Keratinocyte (primary cell): ENCODE results near the gene AUP1. TPM values are rescaled to one million over a fixed set of nuclear protein-coding genes. Genes with fewer than 3 reads are reported as not detected.

Experiments used
- DNase-seq: peaks from one replicate; pipeline ENCODE4 v3.0.0-alpha.2; 2011; ENCODE audit warnings: low read depth, missing footprints, low spot score
- FAIRE-seq: peaks from 2 replicates; lab custom pipeline; 2011; peaks lifted over from hg19 to GRCh38; lab: Jason Lieb, UNC
- H2AFZ ChIP-seq: 2 replicates; pipeline ENCODE4 v1.6.0; 2012; ENCODE audit warnings: low read length, control low read depth, inconsistent platforms; ENCODE audit not compliant: control insufficient read depth
- H3K27ac ChIP-seq: 2 replicates; pipeline ENCODE4 v1.5.1; 2011; ENCODE audit warnings: low read length; ENCODE audit not compliant: control insufficient read depth, insufficient read depth
- H3K27me3 ChIP-seq: 3 replicates; pipeline ENCODE4 v1.6.0; 2011; ENCODE audit warnings: low read length; ENCODE audit not compliant: control insufficient read depth, insufficient read depth; ENCODE audit errors: extremely low read depth
- H3K36me3 ChIP-seq, 2 experiments: 2 replicates in 1 of 2; 3 replicates in 1 of 2; pipeline ENCODE4 v1.5.1; 2011; ENCODE audit warnings: low read length in 2 of 2, mild to moderate bottlenecking in 1 of 2; ENCODE audit not compliant: control insufficient read depth in 2 of 2, insufficient read depth in 2 of 2; ENCODE audit errors: extremely low read depth in 1 of 2
- H3K4me1 ChIP-seq: 3 replicates; pipeline ENCODE4 v1.5.1; 2011; ENCODE audit warnings: low read length; ENCODE audit not compliant: control insufficient read depth, insufficient read depth; ENCODE audit errors: extremely low read depth
- H3K4me2 ChIP-seq: 3 replicates; pipeline ENCODE4 v1.6.0; 2011; ENCODE audit warnings: low read depth, low read length; ENCODE audit not compliant: control insufficient read depth, insufficient read depth; ENCODE audit errors: extremely low read depth
- H3K4me3 ChIP-seq, 3 experiments: fragments of 200-600 bp in 1 of 3; sonication (generic) in 1 of 3; 2 replicates in 2 of 3; 3 replicates in 1 of 3; pipeline ENCODE4 v1.5.1; 2011 to 2016; ENCODE audit warnings: low read length in 3 of 3, mild to moderate bottlenecking in 3 of 3, control low read depth in 2 of 3, inconsistent platforms in 1 of 3, low read depth in 1 of 3, mixed read lengths in 1 of 3, mixed run types in 1 of 3, moderate library complexity in 1 of 3; ENCODE audit not compliant: control insufficient read depth in 2 of 3, insufficient read depth in 2 of 3; ENCODE audit errors: extremely low read depth in 1 of 3
- H3K79me2 ChIP-seq: 2 replicates; pipeline ENCODE4 v1.6.0; 2012; ENCODE audit warnings: low read length; ENCODE audit not compliant: control insufficient read depth, insufficient read depth
- H3K9ac ChIP-seq: 3 replicates; pipeline ENCODE4 v1.6.0; 2011; ENCODE audit warnings: low read length; ENCODE audit not compliant: control insufficient read depth, insufficient read depth; ENCODE audit errors: extremely low read depth
- H3K9me1 ChIP-seq: 3 replicates; pipeline ENCODE4 v1.6.0; 2011; ENCODE audit warnings: low read length; ENCODE audit not compliant: control insufficient read depth, insufficient read depth; ENCODE audit errors: extremely low read depth
- H3K9me3 ChIP-seq: 2 replicates; pipeline ENCODE4 v1.5.1; 2012; ENCODE audit warnings: low read depth, low read length; ENCODE audit not compliant: control insufficient read depth
- H4K20me1 ChIP-seq: 3 replicates; pipeline ENCODE4 v1.6.0; 2011; ENCODE audit warnings: low read length; ENCODE audit not compliant: control insufficient read depth, insufficient read depth; ENCODE audit errors: extremely low read depth
- EZH2 ChIP-seq: IDR thresholded peaks from one replicate; pipeline ENCODE4 v1.6.1; 2012; ENCODE audit warnings: inconsistent platforms, mild to moderate bottlenecking, low read length, moderate library complexity
- dilution Hi-C: fragments of 300-500 bp; cut with MboI; formaldehyde crosslinking; loops from one replicate; pipeline ENCODE4 v1.7.0; 2020; ENCODE audit warnings: low sequenced_read_pairs; ENCODE audit not compliant: extremely low pct_ligation_motif_present
- polyA plus RNA-seq, 5 experiments: library from polyadenylated mRNA; depleted of rRNA in 3 of 5; stranded (reverse) in 3 of 5; stranded (forward) in 1 of 5; unstranded in 1 of 5; fragments of >200 nt; gene quantifications; 1 replicate in 1 of 5; 2 replicates in 3 of 5; 3 replicates in 1 of 5; pipeline versions ENCODE4 v1.2.1 to v1.2.3, GENCODE V29; 2011 to 2012; ENCODE audit warnings: missing spikeins in 2 of 5, low read depth in 1 of 5, low replicate concordance in 1 of 5
- TF ChIP-seq, protein P1 (sequence below), 3 experiments: IDR thresholded peaks in 1 of 3; conservative IDR thresholded peaks in 1 of 3; optimal IDR thresholded peaks in 1 of 3; 2 replicates in 2 of 3; 3 replicates in 1 of 3; pipeline versions ENCODE3 to v1.5.1; 2011; ENCODE audit warnings: low read length in 3 of 3, mild to moderate bottlenecking in 3 of 3, moderate library complexity in 2 of 3, control low read depth in 1 of 3, inconsistent platforms in 1 of 3; ENCODE audit not compliant: insufficient read depth in 2 of 3; ENCODE audit errors: extremely low read depth in 1 of 3

AUP1 gene
- polyA plus RNA-seq, 1 donor (not counting 4 experiments of a cell fraction or from before 2014, with no cell fraction given), result 94.9 TPM

- H3K4me2 ChIP-seq, result peak overlapping the region; percentile 69
- no peaks in the 10 kb centered on the region for H3K79me2 ChIP-seq
- DNase-seq, result no peak
- peak overlapping the region; percentile 30 for H2AFZ ChIP-seq
- FAIRE-seq, result no peak
- peaks cover 41% of the 10 kb centered on the region for H3K27me3 ChIP-seq
- H3K36me3 ChIP-seq, result peaks cover 8% of the 10 kb centered on the region in 2 experiments
- peak overlapping the region; percentile 15 to 57 (median 25) for H3K4me3 ChIP-seq
- H3K27ac ChIP-seq, result no peak overlapping the region
- dilution Hi-C loops, result no loop called here
- H3K4me1 ChIP-seq, result peaks cover 26% of the 10 kb centered on the region
- H4K20me1 ChIP-seq, result no peaks in the 10 kb centered on the region
- H3K9me1 ChIP-seq, result no peaks in the 10 kb centered on the region
- no peak overlapping the region for H3K9ac ChIP-seq
- H3K9me3 ChIP-seq, result no peaks in the 10 kb centered on the region
- TF ChIP-seq EZH2, result no peak
- TF ChIP-seq, protein P1, sequence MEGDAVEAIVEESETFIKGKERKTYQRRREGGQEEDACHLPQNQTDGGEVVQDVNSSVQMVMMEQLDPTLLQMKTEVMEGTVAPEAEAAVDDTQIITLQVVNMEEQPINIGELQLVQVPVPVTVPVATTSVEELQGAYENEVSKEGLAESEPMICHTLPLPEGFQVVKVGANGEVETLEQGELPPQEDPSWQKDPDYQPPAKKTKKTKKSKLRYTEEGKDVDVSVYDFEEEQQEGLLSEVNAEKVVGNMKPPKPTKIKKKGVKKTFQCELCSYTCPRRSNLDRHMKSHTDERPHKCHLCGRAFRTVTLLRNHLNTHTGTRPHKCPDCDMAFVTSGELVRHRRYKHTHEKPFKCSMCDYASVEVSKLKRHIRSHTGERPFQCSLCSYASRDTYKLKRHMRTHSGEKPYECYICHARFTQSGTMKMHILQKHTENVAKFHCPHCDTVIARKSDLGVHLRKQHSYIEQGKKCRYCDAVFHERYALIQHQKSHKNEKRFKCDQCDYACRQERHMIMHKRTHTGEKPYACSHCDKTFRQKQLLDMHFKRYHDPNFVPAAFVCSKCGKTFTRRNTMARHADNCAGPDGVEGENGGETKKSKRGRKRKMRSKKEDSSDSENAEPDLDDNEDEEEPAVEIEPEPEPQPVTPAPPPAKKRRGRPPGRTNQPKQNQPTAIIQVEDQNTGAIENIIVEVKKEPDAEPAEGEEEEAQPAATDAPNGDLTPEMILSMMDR (optimal IDR thresholded peaks at IDR 0.05 in 1 of 3, IDR thresholded peaks at IDR 0.05 in 1 of 3, conservative IDR thresholded peaks at IDR 0.05 in 1 of 3; ENCODE audit: extremely low read depth in 1 of 3, insufficient read depth in 2 of 3, low read length in 3 of 3), result no peak
Observed at GRCh38 chr2:74497777-74498499, 31.6 kb downstream of the AUP1 start.

GRCh38 chr2:74496997-74497776 lies 32.3 kb downstream of the AUP1 start:
- Histone ChIP-seq H3K9me1 (no peaks in the 10 kb centered on the region), H2AFZ (no peak overlapping the region), H4K20me1 (no peaks in the 10 kb centered on the region), H3K4me1 (peaks cover 18% of the 10 kb centered on the region), H3K27ac (no peak overlapping the region), H3K79me2 (no peaks in the 10 kb centered on the region), H3K4me2 (peak overlapping the region; percentile 69), H3K27me3 (peaks cover 38% of the 10 kb centered on the region), H3K4me3 (no peak overlapping the region), H3K9me3 (no peaks in the 10 kb centered on the region), H3K36me3 (peaks cover 12 to 15% of the 10 kb centered on the region in 2 experiments), H3K9ac (no peak overlapping the region)
- no peak for DNase-seq
- TF ChIP-seq, protein P1 (optimal IDR thresholded peaks at IDR 0.05 in 1 of 3, IDR thresholded peaks at IDR 0.05 in 1 of 3, conservative IDR thresholded peaks at IDR 0.05 in 1 of 3; ENCODE audit: extremely low read depth in 1 of 3, insufficient read depth in 2 of 3, low read length in 3 of 3), result no peak
- no peak for TF ChIP-seq EZH2
- dilution Hi-C loops, result no loop called here
- FAIRE-seq, result no peak
